SW480 (cell line): ENCODE data around the gene ILF3.
"Not testable (repeated sequence)": the region's sequence is repeated elsewhere in the genome, so short reads cannot be mapped to it uniquely, and the experiment has no call there.

Experiments
- DNase-seq: peaks from one replicate; pipeline ENCODE4 v3.0.0-alpha.2; 2016; ENCODE audit warnings: low spot score

The ILF3 gene

GRCh38 chr19:10642473-10643171, 11.5 kb upstream of the ILF3 start:
- DNase-seq: no peak

GRCh38 chr19:10643172-10643967, 10.8 kb upstream of the ILF3 start:
- no peak for DNase-seq

- DNase-seq: no peak
Measured at GRCh38 chr19:10643968-10644259, 10.2 kb upstream of the ILF3 start.

GRCh38 chr19:10644260-10645007, 9.7 kb upstream of the ILF3 start:
- DNase-seq: peak; percentile 73

- no peak for DNase-seq
Measured at GRCh38 chr19:10646456-10647159, 7.5 kb upstream of the ILF3 start.

- DNase-seq: no peak
Measured at GRCh38 chr19:10648360-10648759, 5.8 kb upstream of the ILF3 start.

GRCh38 chr19:10651851-10652250, 2.3 kb upstream of the ILF3 start:
- DNase-seq: no peak

GRCh38 chr19:10653482-10653731, 739 bp upstream of the ILF3 start:
- no peak for DNase-seq

- peak; percentile 41 for DNase-seq
Measured at GRCh38 chr19:10654610-10655456, 687 bp downstream of the ILF3 start.

GRCh38 chr19:10655457-10656312, 1.5 kb downstream of the ILF3 start:
- peak; percentile 28 for DNase-seq

GRCh38 chr19:10660346-10660745, 6.2 kb downstream of the ILF3 start:
- no peak for DNase-seq

GRCh38 chr19:10661946-10662345, 7.8 kb downstream of the ILF3 start:
- no peak for DNase-seq

- no peak for DNase-seq
Measured at GRCh38 chr19:10662384-10663251, 8.5 kb downstream of the ILF3 start.

- DNase-seq: not testable (repeated sequence)
Measured at GRCh38 chr19:10663252-10663563, 9.1 kb downstream of the ILF3 start.

- DNase-seq: no peak
Measured at GRCh38 chr19:10667867-10668266, 13.7 kb downstream of the ILF3 start.

- no peak for DNase-seq
Measured at GRCh38 chr19:10669246-10669645, 15.1 kb downstream of the ILF3 start.

GRCh38 chr19:10670182-10670581, 16.0 kb downstream of the ILF3 start:
- DNase-seq: no peak

GRCh38 chr19:10670876-10671804, 17.0 kb downstream of the ILF3 start:
- DNase-seq: no peak

GRCh38 chr19:10671922-10672321, 17.8 kb downstream of the ILF3 start:
- DNase-seq: not testable (repeated sequence)
